Hindlimb muscle (tissue), 1 donor: ENCODE data around the gene NPY2R. TPM values are rescaled to one million over a fixed set of nuclear protein-coding genes. Genes with fewer than 3 reads are reported as not detected.

Experiments
- DNase-seq: peaks from one replicate; pipeline ENCODE4 v3.0.0-alpha.2; 2013
- polyA plus RNA-seq: library from polyadenylated mRNA; unstranded; fragments of 120-200 nt; gene quantifications from one replicate; pipeline ENCODE4 v1.2.1, GENCODE V29; 2013; ENCODE audit not compliant: insufficient read length

Gene NPY2R
- polyA plus RNA-seq, 1 donor = not detected

DNA sequence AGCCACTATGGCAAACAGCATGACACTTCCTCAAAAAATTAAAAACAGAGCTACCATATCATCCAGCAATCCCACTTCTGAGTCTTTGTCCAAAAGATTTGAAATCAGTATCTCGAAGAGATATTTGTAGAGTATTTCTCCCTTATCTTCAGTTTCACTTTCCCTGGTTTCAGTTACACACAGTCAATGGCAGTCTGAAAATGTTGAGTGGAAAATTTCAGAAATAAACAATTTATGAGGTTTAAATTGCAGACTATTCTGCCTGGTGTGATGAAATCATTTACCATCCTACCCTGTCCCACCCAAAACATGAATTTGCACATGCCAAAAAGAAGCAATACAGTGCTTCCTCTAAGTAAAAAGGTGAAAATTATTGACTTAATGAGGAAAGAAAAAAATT, 43.9 kb downstream of the NPY2R start:
- DNase-seq = no peak

DNA sequence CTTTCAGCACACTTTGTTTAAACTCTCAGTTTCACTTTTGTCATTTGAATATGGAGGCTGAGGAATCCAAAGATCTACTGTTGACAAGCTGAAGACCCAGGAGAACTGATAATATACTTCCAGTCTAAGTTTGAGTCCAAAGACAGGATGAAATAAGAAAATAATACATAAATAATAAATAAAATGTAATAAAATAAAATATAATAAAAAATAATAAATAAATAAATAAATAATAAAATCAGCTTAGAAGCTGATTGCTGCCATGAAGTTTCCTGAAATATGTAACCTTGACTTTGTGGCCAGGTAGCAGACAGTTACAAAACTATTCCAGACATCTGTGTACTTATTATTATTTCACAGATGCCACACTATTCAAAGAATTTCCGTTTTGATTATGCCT, 55.0 kb downstream of the NPY2R start:
- no peak for DNase-seq

DNA sequence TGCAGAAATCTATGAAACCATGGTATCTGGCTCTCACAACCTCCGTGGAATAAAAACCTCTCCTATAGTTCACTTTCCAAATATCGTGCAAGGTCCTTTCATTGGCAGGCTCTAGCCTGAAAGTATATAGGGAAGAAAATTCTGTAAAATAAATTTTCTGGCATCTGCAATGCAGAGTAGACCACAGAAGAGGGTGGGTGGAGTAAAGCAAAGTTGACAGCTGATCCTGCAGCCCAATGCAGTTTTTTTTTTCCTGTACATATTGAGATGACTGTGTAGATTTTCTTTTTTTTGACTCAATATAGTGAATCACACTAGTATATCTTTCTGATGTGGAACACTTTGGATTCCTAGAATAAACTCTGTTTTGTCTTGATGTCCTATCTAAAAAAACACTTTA, 56.7 kb downstream of the NPY2R start:
- no peak for DNase-seq

Other genes starting within 250 kb of the NPY2R start
- gene MAP9, start 168.3 kb downstream of the NPY2R start, polyA plus RNA-seq = 3.4 TPM